ENCODE data around the gene KANSL3.
"Not testable (repeated sequence)": the region's sequence is repeated elsewhere in the genome, so short reads cannot be mapped to it uniquely, and the experiment has no call there.

KANSL3 gene

GRCh38 chr2:96602330-96602823, 35.7 kb downstream of the KANSL3 start:
- DNase-seq = peak; percentile 9

DNA sequence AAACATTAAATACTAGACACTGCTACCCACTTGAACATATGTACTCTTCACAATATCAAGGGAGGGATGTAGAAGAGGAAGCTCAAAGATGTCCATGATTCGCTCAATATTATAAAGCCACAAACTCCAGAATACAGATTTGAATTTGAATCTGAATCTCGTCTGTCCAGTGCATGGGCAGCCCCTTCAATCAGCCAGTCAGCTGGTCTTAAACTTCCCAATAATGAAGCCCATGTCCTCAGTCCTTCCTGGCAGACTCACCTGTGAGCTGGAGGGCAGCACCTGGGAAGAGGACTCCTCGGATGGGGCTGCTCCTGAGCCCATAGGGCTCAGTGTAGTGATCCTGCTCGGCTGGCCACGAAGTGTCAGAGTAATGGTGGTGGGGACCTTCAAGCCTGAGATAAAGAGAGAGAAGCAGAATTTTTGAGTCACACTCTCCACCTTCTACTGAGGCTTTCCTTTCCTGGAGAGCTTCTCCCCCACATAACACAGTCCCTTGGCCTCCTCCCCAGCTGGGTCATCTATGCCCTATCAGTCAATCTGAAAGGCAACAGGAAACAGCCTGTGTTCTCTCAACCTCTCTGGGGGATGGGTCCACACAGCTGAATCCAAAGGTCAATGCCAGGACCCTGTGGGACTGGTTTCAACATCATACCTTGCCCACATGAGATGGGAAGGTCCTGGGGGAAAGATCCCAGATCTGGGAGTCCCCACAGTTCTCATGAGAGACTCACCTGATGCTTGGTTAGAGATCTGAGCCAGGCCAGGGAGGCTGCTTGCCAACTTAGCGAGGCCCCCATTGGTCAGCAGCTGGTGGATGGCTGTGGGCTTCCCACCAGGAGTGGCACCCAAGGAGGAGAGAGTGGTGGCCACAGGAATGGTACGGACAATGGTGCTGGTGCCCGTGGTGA, 36.5 kb downstream of the KANSL3 start:
- no peak for DNase-seq

- DNase-seq = no peak
Measured at GRCh38 chr2:96599941-96600340, 38.2 kb downstream of the KANSL3 start.

DNA sequence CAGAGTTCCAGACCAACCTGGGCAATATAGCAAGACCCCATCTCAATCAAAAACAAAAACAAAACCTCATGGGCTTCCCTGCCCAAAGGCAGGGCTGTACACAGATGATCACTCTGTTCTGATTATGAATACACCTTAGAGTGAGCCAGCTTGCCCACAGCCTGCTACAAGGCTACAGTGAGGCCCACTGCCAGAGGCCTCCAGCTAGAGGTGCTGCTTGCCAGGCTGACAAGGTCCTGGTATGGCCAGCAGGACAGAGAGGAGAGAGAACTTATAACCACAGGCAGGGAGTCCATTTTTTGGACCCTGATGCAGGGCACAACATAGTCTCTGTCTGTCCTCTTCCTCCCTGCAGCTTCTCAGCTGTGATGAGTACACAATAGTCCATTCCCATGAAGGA, 41.5 kb downstream of the KANSL3 start:
- DNase-seq = no peak

GRCh38 chr2:96594691-96595152, 43.4 kb downstream of the KANSL3 start:
- peak; percentile 35 for DNase-seq

GRCh38 chr2:96594282-96594681, 43.8 kb downstream of the KANSL3 start:
- no peak for DNase-seq

DNA sequence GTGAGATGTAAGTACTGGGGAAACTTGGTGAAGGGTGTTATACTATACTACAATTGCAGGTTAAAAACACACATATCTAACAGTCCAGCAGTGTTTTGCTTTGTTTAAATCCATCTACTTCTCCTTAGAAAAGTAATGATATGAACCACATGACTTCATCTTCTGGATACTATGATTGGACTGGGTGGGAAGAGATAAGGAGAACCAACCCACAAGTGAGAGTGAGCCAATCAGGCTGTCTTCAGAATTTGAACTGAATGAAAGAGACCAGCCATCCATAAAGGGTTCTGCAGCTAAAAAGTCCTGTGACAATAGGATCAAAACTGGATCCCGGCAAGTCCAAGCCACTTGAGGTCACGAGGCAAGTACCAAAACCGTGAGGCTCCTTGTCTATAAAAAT, 46.6 kb downstream of the KANSL3 start:
- DNase-seq = no peak

GRCh38 chr2:96591054-96591453, 47.1 kb downstream of the KANSL3 start:
- DNase-seq = no peak

- no peak for DNase-seq
Measured at GRCh38 chr2:96587843-96588242, 50.3 kb downstream of the KANSL3 start.

DNA sequence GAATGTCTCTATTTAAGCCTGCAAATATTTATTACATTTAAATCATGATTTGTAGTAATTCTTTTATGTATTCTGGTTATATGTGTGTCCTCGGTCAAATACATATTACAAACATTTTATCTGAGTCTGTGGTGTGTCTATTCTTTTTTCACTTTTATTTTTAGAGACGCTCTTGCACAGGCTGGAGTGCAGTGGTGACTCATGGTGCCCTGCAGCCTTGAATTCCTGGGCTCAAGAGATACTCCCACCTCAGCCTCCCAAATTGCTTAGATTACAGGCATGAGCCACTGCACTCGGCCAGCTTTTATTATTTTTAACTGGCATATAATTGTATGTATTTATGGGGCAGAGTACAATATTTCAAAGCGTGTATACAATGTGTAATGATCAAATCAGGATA, 54.1 kb downstream of the KANSL3 start:
- no peak for DNase-seq

DNA sequence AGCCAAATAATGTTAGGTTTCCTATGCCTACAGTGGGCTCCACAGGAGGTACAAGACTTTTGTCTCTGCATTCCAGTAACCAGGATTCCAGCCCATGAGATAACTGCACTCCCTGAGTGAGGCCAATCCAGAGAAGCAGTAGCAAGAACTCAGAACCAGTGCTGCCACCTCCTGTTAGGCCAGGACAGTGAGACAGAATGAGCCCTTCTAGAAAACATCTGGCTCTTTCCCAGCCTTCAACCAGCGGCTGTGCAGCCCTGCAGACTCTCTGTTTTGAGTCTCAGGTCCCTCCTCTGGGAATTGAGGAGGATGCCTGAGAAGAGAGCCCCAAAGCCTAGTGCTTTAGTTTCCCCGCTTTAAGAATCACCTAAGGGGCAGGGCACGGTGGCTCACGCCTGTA, 57.3 kb downstream of the KANSL3 start:
- no peak for DNase-seq

- DNase-seq = no peak
Measured at GRCh38 chr2:96579422-96579821, 58.7 kb downstream of the KANSL3 start.

DNA sequence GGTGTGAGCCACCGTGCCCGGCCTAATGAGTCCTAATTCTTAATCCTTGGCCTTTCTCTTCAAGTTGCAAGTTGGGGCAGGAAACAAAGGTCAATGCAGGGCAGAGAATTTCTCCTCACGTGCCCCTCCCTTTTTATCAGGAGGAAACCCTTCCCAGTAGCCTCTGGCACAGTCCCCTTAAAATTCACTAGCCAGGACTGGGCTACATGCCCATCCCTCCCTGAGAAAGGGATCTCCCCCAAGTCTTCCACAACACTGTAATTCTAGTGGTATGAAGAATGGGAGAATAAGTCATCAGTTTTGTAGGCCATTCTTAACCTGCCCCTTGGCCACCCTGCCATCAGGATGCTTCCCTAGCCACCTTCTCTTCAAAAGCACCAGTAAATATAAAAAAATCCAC, 59.4 kb downstream of the KANSL3 start:
- no peak for DNase-seq

- no peak for DNase-seq
Measured at GRCh38 chr2:96577501-96577900, 60.6 kb downstream of the KANSL3 start.

- DNase-seq = no peak
Measured at GRCh38 chr2:96575785-96576456, 62.2 kb downstream of the KANSL3 start.

DNA sequence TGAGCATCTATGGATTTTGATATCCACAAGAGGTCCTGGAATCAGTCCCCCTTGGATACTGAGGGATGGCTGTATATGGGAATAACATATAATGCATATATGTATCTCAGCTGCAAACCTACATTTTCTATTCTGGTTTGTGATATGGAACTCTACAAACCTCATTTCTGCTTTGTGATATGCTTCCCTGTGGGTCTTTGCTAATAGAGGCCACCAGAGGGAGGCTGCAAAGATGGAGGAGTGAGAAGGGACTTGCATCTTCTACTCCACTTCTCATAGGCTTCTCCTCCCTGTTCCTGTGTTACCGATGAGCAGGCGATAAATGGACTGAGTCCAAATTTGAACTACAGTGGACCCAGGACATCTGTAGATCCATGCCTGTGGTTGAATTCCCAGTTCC, 63.7 kb downstream of the KANSL3 start:
- no peak for DNase-seq

GRCh38 chr2:96568094-96568493, 70.0 kb downstream of the KANSL3 start:
- no peak for DNase-seq

DNA sequence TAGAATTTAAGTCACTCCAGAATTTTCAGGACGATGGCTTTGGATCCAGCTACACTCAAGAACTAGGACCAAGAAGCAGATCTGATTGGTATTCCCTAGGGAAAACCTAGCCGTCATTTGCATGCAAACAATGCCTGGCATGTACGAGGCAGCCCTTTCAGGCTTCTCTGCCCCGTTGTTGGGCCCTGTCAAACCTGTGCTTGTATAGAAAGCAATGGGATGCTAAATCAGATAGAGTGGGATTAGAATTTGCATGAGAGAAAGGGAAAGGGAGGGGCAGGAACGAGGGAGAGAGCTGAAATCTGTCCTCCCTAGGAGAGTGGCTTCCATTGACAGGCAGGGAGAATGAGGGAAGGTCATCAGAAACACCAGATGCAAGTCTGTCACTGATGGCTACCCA, 73.0 kb downstream of the KANSL3 start:
- no peak for DNase-seq

GRCh38 chr2:96564563-96564962, 73.5 kb downstream of the KANSL3 start:
- DNase-seq = no peak

- no peak for DNase-seq
Measured at GRCh38 chr2:96564026-96564425, 74.1 kb downstream of the KANSL3 start.

DNA sequence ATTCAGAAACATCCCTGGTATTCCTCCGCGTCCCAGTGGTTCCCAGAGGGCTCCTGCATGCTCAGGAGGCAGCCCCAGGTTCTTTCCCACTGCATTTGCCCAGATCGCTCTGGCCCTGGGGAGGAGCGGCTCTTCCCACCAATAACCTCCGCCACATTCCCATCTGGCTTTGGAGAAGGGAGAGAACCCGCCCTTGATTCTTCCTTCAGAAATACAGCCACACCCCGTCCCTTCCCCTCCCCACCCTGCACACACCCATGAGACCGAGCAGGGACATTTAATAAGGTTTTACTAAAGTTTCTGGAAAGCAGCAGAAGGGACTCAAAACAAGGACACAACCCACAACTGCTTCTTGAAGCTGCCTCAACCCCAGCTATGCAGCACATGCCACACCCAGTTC, 79.6 kb downstream of the KANSL3 start:
- no peak for DNase-seq

- DNase-seq = no peak
Measured at GRCh38 chr2:96558061-96558460, 80.1 kb downstream of the KANSL3 start.

GRCh38 chr2:96557421-96557820, 80.7 kb downstream of the KANSL3 start:
- DNase-seq = not testable (repeated sequence)
